ENCODE measurements around the gene TRAPPC2. TPM values are rescaled to one million over a fixed set of nuclear protein-coding genes. Genes with fewer than 3 reads are reported as not detected.

TRAPPC2 gene
- total and polyA plus RNA-seq, 9 of the 15 experiments (the other 6 are each of a cell fraction or from before 2014, with no cell fraction given), result 10.3 to 30.6 (median 18.6) TPM

DNA sequence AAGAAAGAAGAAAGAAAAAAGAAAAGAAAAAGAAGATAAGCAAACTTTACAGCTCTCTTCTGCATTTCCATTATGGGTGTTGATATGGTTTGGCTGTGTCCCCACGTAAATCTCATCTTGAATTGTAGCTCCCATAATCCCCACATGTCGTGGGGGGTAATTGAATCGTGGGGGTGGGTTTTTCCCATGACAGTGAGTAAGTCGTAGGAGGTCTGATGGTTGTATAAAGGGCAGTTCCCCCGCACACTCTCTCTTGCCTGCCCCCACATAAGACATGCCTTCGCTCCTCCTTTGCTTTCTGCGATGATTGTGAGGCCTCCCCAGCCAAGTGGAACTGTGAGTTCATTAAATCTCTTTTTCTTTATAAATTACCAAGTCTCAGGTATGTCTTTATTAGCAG is 52.8 kb downstream of the TRAPPC2 start:
- Histone ChIP-seq H3K9me1 (ENCODE audit: control insufficient read depth, insufficient read depth, low read length) (no peaks in the 10 kb centered on the region), H3K27ac (ENCODE audit: extremely low read depth, low read depth, low read length) (no peak overlapping the region), H3K27me3 (ENCODE audit: control insufficient read depth in 2 of 2, insufficient read depth in 2 of 2, low read length in 2 of 2) (no peaks in the 10 kb centered on the region), H3K4me3 (no peak overlapping the region), H3K4me1 (replicated peaks in 1 of 2; ENCODE audit: control insufficient read depth in 2 of 2, insufficient read depth in 2 of 2, low read length in 2 of 2) (no peaks in the 10 kb centered on the region), H3K4me2 (ENCODE audit: insufficient read depth, low read length) (no peak overlapping the region), H3K9me3 (replicated peaks; ENCODE audit: control insufficient read depth, insufficient read depth, low read depth, low read length) (no peaks in the 10 kb centered on the region), H4K20me1 (replicated peaks; ENCODE audit: control insufficient read depth, insufficient read depth, low read length) (no peaks in the 10 kb centered on the region), H3K36me3 (ENCODE audit: control insufficient read depth, insufficient read depth, low read length) (no peaks in the 10 kb centered on the region), H3K79me2 (ENCODE audit: control insufficient read depth, insufficient read depth, low read length) (no peaks in the 10 kb centered on the region), H3K9ac (ENCODE audit: insufficient read depth in 1 of 2, low read depth in 2 of 2, low read length in 2 of 2) (no peak overlapping the region), H2AFZ (ENCODE audit: low read depth, low read length) (no peak overlapping the region)
- POLR2A ChIA-PET, result no interaction called here
- ATAC-seq (no peak), FAIRE-seq (no peak), DNase-seq (ENCODE audit: extremely low read depth in 1 of 4, low spot score in 3 of 4) (no peak)
- BruUV-seq (replicated peaks), result no TSS peak
- CTCF ChIA-PET (ENCODE audit: low intra/inter-chr PET ratio), result no interaction called here
- intact Hi-C loops (cut with micrococcal nuclease) (no loop called here), in situ Hi-C loops (cut with MboI) (no loop called here)
- no peak for TF ChIP-seq KAT8 (IDR thresholded peaks at IDR 0.05; ENCODE audit: low read depth)
- TF ChIP-seq, protein P1, sequence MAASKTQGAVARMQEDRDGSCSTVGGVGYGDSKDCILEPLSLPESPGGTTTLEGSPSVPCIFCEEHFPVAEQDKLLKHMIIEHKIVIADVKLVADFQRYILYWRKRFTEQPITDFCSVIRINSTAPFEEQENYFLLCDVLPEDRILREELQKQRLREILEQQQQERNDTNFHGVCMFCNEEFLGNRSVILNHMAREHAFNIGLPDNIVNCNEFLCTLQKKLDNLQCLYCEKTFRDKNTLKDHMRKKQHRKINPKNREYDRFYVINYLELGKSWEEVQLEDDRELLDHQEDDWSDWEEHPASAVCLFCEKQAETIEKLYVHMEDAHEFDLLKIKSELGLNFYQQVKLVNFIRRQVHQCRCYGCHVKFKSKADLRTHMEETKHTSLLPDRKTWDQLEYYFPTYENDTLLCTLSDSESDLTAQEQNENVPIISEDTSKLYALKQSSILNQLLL (CRISPR knock-in tag; IDR thresholded peaks at IDR 0.05; ENCODE audit: borderline replicate concordance), result no peak
- no peak for TF ChIP-seq CC2D1A (IDR thresholded peaks at IDR 0.05)
- no peak for TF ChIP-seq HDAC6 (IDR thresholded peaks at IDR 0.05; ENCODE audit: low read depth, low read length)
- TF ChIP-seq RUNX1 (IDR thresholded peaks at IDR 0.05; ENCODE audit: low read depth), result no peak
- TF ChIP-seq, protein P2, sequence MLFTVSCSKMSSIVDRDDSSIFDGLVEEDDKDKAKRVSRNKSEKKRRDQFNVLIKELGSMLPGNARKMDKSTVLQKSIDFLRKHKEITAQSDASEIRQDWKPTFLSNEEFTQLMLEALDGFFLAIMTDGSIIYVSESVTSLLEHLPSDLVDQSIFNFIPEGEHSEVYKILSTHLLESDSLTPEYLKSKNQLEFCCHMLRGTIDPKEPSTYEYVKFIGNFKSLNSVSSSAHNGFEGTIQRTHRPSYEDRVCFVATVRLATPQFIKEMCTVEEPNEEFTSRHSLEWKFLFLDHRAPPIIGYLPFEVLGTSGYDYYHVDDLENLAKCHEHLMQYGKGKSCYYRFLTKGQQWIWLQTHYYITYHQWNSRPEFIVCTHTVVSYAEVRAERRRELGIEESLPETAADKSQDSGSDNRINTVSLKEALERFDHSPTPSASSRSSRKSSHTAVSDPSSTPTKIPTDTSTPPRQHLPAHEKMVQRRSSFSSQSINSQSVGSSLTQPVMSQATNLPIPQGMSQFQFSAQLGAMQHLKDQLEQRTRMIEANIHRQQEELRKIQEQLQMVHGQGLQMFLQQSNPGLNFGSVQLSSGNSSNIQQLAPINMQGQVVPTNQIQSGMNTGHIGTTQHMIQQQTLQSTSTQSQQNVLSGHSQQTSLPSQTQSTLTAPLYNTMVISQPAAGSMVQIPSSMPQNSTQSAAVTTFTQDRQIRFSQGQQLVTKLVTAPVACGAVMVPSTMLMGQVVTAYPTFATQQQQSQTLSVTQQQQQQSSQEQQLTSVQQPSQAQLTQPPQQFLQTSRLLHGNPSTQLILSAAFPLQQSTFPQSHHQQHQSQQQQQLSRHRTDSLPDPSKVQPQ (CRISPR knock-in tag; IDR thresholded peaks at IDR 0.05; ENCODE audit: borderline replicate concordance), result no peak
- no peak for TF ChIP-seq ZNF12 (CRISPR knock-in tag; IDR thresholded peaks at IDR 0.05)
- 60% methylated on average over 7 of the region's 7 CpGs for WGBS (ENCODE audit: insufficient coverage, low coverage, missing lambda C conversion rate)

Measured in K562 (cell line).